A549 (cell line): ENCODE measurements around the gene ESYT3. TPM values are rescaled to one million over a fixed set of nuclear protein-coding genes. Genes with fewer than 3 reads are reported as not detected.
"Not testable (repeated sequence)": the region's sequence is repeated elsewhere in the genome, so short reads cannot be mapped to it uniquely, and the experiment has no call there.

Experiments
- ATAC-seq, 2 experiments: fragments of 200-7000 bp in 1 of 2; fragments of >200 bp in 1 of 2; cut with Nextera tagmentation in 1 of 2; cut with Tn5 transposase in 1 of 2; 3 replicates each; pipeline versions ENCODE4 v1.8.0 to v1.9.1; 2018 to 2020; ENCODE audit warnings: mild to moderate bottlenecking in 1 of 2, moderate library complexity in 1 of 2
- CTCF ChIA-PET: fragments of 300-600 bp; sonication (Branson Sonifier 250); formaldehyde crosslinking; extraction: SDS; loops from one replicate; lab custom pipeline; 2021; ENCODE audit warnings: antibody characterized with exemption, inconsistent platforms; lab: Yijun Ruan, JAX
- POLR2A ChIA-PET: fragments of 350-600 bp; formaldehyde crosslinking; extraction: SDS; loops from one replicate; lab custom pipeline; 2021; ENCODE audit warnings: antibody characterized with exemption, inconsistent platforms; lab: Yijun Ruan, JAX
- DNase-seq, 2 experiments: peaks; one replicate each; pipeline versions ENCODE4 v3.0.0 to v3.0.0-alpha.2; 2011 to 2016; ENCODE audit warnings: low read depth in 1 of 2, low spot score in 1 of 2
- FAIRE-seq: peaks from 2 replicates; lab custom pipeline; 2011; peaks lifted over from hg19 to GRCh38; lab: Jason Lieb, UNC
- H3K27ac ChIP-seq, 2 experiments: fragments of >200 bp; sonication (Bioruptor Twin); formaldehyde crosslinking; 3 replicates each; pipeline ENCODE4 v1.5.1; 2016 to 2017
- H3K4me1 ChIP-seq: fragments of >200 bp; sonication (Bioruptor Twin); formaldehyde crosslinking; 3 replicates; pipeline ENCODE4 v1.6.1; 2016
- H3K4me2 ChIP-seq: fragments of >200 bp; sonication (Bioruptor Twin); formaldehyde crosslinking; 3 replicates; pipeline ENCODE4 v1.6.1; 2016
- H3K4me3 ChIP-seq: fragments of >200 bp; sonication (Bioruptor Twin); formaldehyde crosslinking; 3 replicates; pipeline ENCODE4 v1.5.1; 2016
- H3K9me3 ChIP-seq: fragments of >200 bp; sonication (Bioruptor Twin); formaldehyde crosslinking; 3 replicates; pipeline ENCODE4 v1.6.1; 2016
- CHD4 ChIP-seq: fragments of 200-600 bp; sonication (generic); IDR thresholded peaks from 2 replicates; pipeline ENCODE4 v1.6.1; 2016; ENCODE audit warnings: antibody characterized with exemption, mild to moderate bottlenecking, borderline replicate concordance
- ESRRA ChIP-seq: fragments of 150-350 bp; IDR thresholded peaks from 2 replicates; pipeline ENCODE4 v1.6.1; 2014; ENCODE audit warnings: mild to moderate bottlenecking, low read length, borderline replicate concordance
- GATA3 ChIP-seq: IDR thresholded peaks from 2 replicates; pipeline ENCODE4 v1.6.1; 2012; ENCODE audit warnings: borderline replicate concordance
- HOXB13 ChIP-seq: fragments of 250-450 bp; sonication (Bioruptor Pico); IDR thresholded peaks from 2 replicates; pipeline ENCODE4 v1.5.0; 2020; ENCODE audit warnings: low read depth, mild to moderate bottlenecking, moderate library complexity
- KDM5A ChIP-seq: fragments of 200-600 bp; sonication (generic); IDR thresholded peaks from 2 replicates; pipeline ENCODE4 v1.6.1; 2016; ENCODE audit warnings: antibody characterized with exemption, mild to moderate bottlenecking
- MAFK ChIP-seq: fragments of 450-650 bp; IDR thresholded peaks from 2 replicates; pipeline ENCODE4 v1.6.1; 2014; ENCODE audit not compliant: partially characterized antibody
- MAZ ChIP-seq: fragments of 150-350 bp; IDR thresholded peaks from 2 replicates; pipeline ENCODE4 v1.6.1; 2014; ENCODE audit warnings: antibody characterized with exemption, low read depth, low read length, borderline replicate concordance
- NPAS2 ChIP-seq: fragments of 250-450 bp; sonication (Bioruptor Pico); IDR thresholded peaks from 2 replicates; pipeline ENCODE4 v1.8.0; 2022; ENCODE audit warnings: mild to moderate bottlenecking, moderate library complexity, borderline replicate concordance
- PHF8 ChIP-seq: fragments of 200-600 bp; sonication (generic); IDR thresholded peaks from 2 replicates; pipeline ENCODE4 v1.6.1; 2016; ENCODE audit warnings: low read depth, mild to moderate bottlenecking, antibody characterized with exemption, moderate library complexity, borderline replicate concordance
- POLR2AphosphoS2 ChIP-seq: conservative IDR thresholded peaks from 2 replicates; pipeline ENCODE4 v1.6.1; 2012; ENCODE audit warnings: low read length, improper control_type of control experiment, inconsistent platforms
- RAD21 ChIP-seq, 2 experiments: fragments of >200 bp in 1 of 2; sonication (Bioruptor Twin) in 1 of 2; formaldehyde crosslinking in 1 of 2; IDR thresholded peaks in 1 of 2; conservative IDR thresholded peaks in 1 of 2; 2 replicates in 1 of 2; 3 replicates in 1 of 2; pipeline ENCODE4 v1.6.1; 2012 to 2018; ENCODE audit warnings: inconsistent platforms in 1 of 2
- RARB ChIP-seq: fragments of 250-450 bp; sonication (Bioruptor Pico); IDR thresholded peaks from 2 replicates; pipeline ENCODE4 v1.8.0; 2021; ENCODE audit warnings: mild to moderate bottlenecking, moderate library complexity
- RCOR1 ChIP-seq: fragments of 150-350 bp; IDR thresholded peaks from 2 replicates; pipeline ENCODE4 v1.6.1; 2014; ENCODE audit warnings: antibody characterized with exemption, low read length, low read depth
- RNF2 ChIP-seq: fragments of 200-600 bp; sonication (generic); IDR thresholded peaks from 2 replicates; pipeline ENCODE4 v1.6.1; 2016; ENCODE audit warnings: low read depth, mild to moderate bottlenecking, antibody characterized with exemption, moderate library complexity, borderline replicate concordance
- SMC3 ChIP-seq: fragments of >200 bp; sonication (Bioruptor Twin); formaldehyde crosslinking; IDR thresholded peaks from 3 replicates; pipeline ENCODE4 v1.6.1; 2018; ENCODE audit warnings: inconsistent platforms
- ZC3H11A ChIP-seq: fragments of 450-650 bp; IDR thresholded peaks from 2 replicates; pipeline ENCODE4 v1.6.1; 2014; ENCODE audit warnings: antibody characterized with exemption, mild to moderate bottlenecking
- ZSCAN20 ChIP-seq: fragments of 250-450 bp; sonication (Bioruptor Pico); IDR thresholded peaks from 2 replicates; pipeline ENCODE4 v1.8.0; 2022; ENCODE audit warnings: mild to moderate bottlenecking, moderate library complexity
- WGBS: methylation state at CpG from one replicate; pipeline ENCODE4 v1.1.6; 2017; ENCODE audit errors: missing lambda C conversion rate; 5-methylcytosine and 5-hydroxymethylcytosine counted together
- polyA plus RNA-seq, 4 experiments: library from polyadenylated mRNA; depleted of rRNA in 3 of 4; stranded (reverse); fragments of >200 nt; fragmentation: RNase III in 1 of 4; extraction: RNeasy Plus Mini Kit Qiagen cat#74134 plus additional on column Dnase treatment in 1 of 4; gene quantifications; 2 replicates in 3 of 4; 3 replicates in 1 of 4; pipeline ENCODE4 v1.2.3, GENCODE V29; 2011 to 2017
- TF ChIP-seq, protein P1 (sequence below): fragments of >200 bp; sonication (Bioruptor Twin); formaldehyde crosslinking; IDR thresholded peaks from 3 replicates; pipeline ENCODE4 v1.6.1; 2016
- TF ChIP-seq, protein P2 (sequence below): IDR thresholded peaks from 2 replicates; pipeline ENCODE4 v1.6.1; 2012; ENCODE audit warnings: low read depth, borderline replicate concordance
- TF ChIP-seq, protein P3 (sequence below): fragments of >200 bp; sonication (Bioruptor Twin); formaldehyde crosslinking; IDR thresholded peaks from 3 replicates; pipeline ENCODE4 v1.5.1; 2016
- TF ChIP-seq, protein P4 (sequence below): fragments of 150-350 bp; IDR thresholded peaks from 2 replicates; pipeline ENCODE4 v1.6.1; 2014; ENCODE audit warnings: low read depth, mild to moderate bottlenecking, low read length

Gene ESYT3
- polyA plus RNA-seq, 2 of the 4 experiments (the other 2 are of a cell fraction) = 0.92 to 1.7 TPM

DNA sequence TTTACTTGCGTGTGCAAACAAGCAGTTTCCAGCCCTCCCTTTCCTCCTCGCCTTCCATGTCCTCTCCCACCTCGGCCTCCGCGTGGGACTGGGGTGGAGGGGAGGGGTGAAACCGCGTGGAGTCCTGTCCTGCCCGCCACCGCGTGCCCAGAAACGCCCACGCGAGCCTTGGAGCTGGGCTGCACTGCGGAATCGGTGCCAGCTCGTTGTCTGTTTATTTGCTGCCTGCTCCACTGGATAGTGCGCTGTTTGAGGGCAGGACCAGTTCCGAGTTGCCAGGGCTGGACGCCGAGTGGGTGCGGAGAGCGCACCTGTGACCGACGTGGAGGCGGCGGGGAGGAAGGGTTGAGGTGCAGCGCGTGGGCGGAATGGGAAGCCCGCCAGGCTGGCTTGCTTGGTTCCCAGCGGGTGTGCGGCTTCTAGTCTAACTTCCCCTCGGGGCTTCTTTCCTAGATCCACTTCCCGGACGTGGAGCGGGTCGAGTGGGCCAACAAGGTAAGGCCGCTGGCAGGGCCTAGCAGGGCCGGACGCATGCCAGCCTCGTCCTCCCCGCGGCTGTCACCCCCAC lies 17.3 kb downstream of the ESYT3 start:
- CTCF ChIA-PET = interaction anchor here (0.9 to 2.7 kb wide), 8 partner anchors 9 to 877 kb away, joined by 3 to 12 read pairs (median 3); no protein-coding TSS in a partner anchor
- Histone ChIP-seq H3K27ac (no peak overlapping the region), H3K9me3 (no peaks in the 10 kb centered on the region), H3K4me2 (no peak overlapping the region), H3K4me3 (no peak overlapping the region), H3K4me1 (no peaks in the 10 kb centered on the region)
- ATAC-seq (no peak), DNase-seq (no peak), FAIRE-seq (no peak)
- 82% methylated on average over 43 of the region's 43 CpGs for WGBS
- TF ChIP-seq RCOR1 = no peak
- TF ChIP-seq NPAS2 (CRISPR knock-in tag) = no peak
- TF ChIP-seq, protein P1, sequence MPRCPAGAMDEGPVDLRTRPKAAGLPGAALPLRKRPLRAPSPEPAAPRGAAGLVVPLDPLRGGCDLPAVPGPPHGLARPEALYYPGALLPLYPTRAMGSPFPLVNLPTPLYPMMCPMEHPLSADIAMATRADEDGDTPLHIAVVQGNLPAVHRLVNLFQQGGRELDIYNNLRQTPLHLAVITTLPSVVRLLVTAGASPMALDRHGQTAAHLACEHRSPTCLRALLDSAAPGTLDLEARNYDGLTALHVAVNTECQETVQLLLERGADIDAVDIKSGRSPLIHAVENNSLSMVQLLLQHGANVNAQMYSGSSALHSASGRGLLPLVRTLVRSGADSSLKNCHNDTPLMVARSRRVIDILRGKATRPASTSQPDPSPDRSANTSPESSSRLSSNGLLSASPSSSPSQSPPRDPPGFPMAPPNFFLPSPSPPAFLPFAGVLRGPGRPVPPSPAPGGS = no peak
- no peak for TF ChIP-seq RARB (CRISPR knock-in tag)
- no peak for TF ChIP-seq RAD21 (conservative IDR thresholded peaks at IDR 0.05 in 1 of 2, IDR thresholded peaks at IDR 0.05 in 1 of 2)
- POLR2A ChIA-PET = no interaction called here

DNA sequence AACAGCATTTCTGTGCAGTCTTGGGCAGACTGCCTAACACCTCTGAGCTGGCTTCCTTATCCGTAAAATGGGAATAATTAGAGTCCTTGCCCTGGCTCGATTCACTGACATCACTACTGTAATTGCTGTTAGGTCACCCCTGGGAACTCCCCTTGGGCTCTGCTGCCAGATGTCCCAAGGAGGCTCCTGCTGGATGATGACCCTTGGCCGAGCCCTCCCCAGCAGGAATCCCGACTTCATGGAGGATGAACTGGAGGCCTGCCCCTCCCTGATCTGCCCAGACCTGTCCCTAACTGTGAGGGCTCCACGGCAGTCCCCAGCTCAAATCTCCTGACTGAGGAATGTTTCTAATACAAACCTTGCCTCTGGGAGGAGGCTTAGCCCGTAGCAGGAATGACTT lies 18.0 kb downstream of the ESYT3 start:
- Histone ChIP-seq H3K9me3 (no peaks in the 10 kb centered on the region), H3K4me2 (no peak overlapping the region), H3K4me3 (no peak overlapping the region), H3K27ac (no peak overlapping the region), H3K4me1 (no peaks in the 10 kb centered on the region)
- TF ChIP-seq ESRRA = no peak
- TF ChIP-seq RNF2 = no peak
- no peak for TF ChIP-seq ZC3H11A
- no peak for TF ChIP-seq SMC3
- TF ChIP-seq MAZ = no peak
- TF ChIP-seq POLR2AphosphoS2 = no peak
- TF ChIP-seq ZSCAN20 (CRISPR knock-in tag) = no peak
- TF ChIP-seq HOXB13 (CRISPR knock-in tag) = no peak
- TF ChIP-seq CHD4 = no peak
- TF ChIP-seq MAFK = no peak
- TF ChIP-seq, protein P2, sequence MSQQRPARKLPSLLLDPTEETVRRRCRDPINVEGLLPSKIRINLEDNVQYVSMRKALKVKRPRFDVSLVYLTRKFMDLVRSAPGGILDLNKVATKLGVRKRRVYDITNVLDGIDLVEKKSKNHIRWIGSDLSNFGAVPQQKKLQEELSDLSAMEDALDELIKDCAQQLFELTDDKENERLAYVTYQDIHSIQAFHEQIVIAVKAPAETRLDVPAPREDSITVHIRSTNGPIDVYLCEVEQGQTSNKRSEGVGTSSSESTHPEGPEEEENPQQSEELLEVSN = no peak
- no peak for TF ChIP-seq GATA3
- TF ChIP-seq KDM5A = no peak
- TF ChIP-seq NPAS2 (CRISPR knock-in tag) = no peak
- TF ChIP-seq, protein P3, sequence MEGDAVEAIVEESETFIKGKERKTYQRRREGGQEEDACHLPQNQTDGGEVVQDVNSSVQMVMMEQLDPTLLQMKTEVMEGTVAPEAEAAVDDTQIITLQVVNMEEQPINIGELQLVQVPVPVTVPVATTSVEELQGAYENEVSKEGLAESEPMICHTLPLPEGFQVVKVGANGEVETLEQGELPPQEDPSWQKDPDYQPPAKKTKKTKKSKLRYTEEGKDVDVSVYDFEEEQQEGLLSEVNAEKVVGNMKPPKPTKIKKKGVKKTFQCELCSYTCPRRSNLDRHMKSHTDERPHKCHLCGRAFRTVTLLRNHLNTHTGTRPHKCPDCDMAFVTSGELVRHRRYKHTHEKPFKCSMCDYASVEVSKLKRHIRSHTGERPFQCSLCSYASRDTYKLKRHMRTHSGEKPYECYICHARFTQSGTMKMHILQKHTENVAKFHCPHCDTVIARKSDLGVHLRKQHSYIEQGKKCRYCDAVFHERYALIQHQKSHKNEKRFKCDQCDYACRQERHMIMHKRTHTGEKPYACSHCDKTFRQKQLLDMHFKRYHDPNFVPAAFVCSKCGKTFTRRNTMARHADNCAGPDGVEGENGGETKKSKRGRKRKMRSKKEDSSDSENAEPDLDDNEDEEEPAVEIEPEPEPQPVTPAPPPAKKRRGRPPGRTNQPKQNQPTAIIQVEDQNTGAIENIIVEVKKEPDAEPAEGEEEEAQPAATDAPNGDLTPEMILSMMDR = no peak
- no peak for TF ChIP-seq PHF8
- TF ChIP-seq, protein P4, sequence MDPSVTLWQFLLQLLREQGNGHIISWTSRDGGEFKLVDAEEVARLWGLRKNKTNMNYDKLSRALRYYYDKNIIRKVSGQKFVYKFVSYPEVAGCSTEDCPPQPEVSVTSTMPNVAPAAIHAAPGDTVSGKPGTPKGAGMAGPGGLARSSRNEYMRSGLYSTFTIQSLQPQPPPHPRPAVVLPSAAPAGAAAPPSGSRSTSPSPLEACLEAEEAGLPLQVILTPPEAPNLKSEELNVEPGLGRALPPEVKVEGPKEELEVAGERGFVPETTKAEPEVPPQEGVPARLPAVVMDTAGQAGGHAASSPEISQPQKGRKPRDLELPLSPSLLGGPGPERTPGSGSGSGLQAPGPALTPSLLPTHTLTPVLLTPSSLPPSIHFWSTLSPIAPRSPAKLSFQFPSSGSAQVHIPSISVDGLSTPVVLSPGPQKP = no peak
- ChIA-PET POLR2A (no interaction called here), CTCF (interaction anchor here (0.5 to 1.4 kb wide), 3 partner anchors 35 to 463 kb away, joined by 3 read pairs; no protein-coding TSS in a partner anchor)
- no peak for DNase-seq
- no peak for ATAC-seq
- no peak for FAIRE-seq
- WGBS = 75% methylated on average over 4 of the region's 6 CpGs

DNA sequence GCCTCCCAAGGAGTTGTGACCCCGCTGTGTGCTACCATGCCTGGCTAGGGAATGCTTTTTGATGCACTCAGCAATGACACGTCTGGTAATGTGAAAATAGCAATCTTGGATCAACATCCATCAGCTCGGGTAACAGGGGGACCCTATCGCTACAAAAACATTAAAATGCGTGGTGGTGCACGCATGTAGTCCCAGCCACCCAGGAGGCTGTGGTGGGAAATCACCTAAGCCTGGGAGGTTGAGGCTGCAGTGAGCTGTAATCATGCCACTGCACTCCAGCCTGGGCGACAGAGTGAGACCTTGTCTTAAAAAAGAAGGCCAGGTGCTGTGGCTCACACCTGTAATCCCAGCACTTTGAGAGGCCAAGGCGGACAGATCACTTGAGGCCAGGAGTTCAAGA lies 19.5 kb downstream of the ESYT3 start:
- POLR2A ChIA-PET, FAIRE-seq, H3K4me3 ChIP-seq, H3K27ac ChIP-seq, DNase-seq, CTCF ChIA-PET, ATAC-seq, H3K9me3 ChIP-seq, H3K4me2 ChIP-seq, H3K4me1 ChIP-seq: not testable (repeated sequence)
- 70% methylated on average over 7 of the region's 8 CpGs for WGBS
